Right atrium auricular region (tissue), 2 donors: ENCODE measurements around the gene FSIP2. TPM values are rescaled to one million over a fixed set of nuclear protein-coding genes. Genes with fewer than 3 reads are reported as not detected.

ENCODE experiments used
- DNase-seq: peaks from one replicate; pipeline ENCODE4 v3.0.0-alpha.2; 2019; ENCODE audit warnings: low spot score
- H3K27ac ChIP-seq, 2 donors: fragments of 200-600 bp; sonication (generic); 1 replicate in 1 of 2; 2 replicates in 1 of 2; pipeline ENCODE4 v1.5.1; 2016 to 2019
- H3K27me3 ChIP-seq, 2 donors: fragments of 200-600 bp; sonication (generic); one replicate each; pipeline versions ENCODE4 v1.5.1 to v1.6.0; 2017 to 2019
- H3K36me3 ChIP-seq: fragments of 200-600 bp; sonication (generic); one replicate; pipeline ENCODE4 v1.5.1; 2016
- H3K4me1 ChIP-seq, 2 donors: fragments of 200-600 bp; sonication (generic); one replicate each; pipeline versions ENCODE4 v1.5.1 to v1.6.0; 2017 to 2019
- H3K4me3 ChIP-seq, 2 donors: fragments of 200-600 bp; sonication (generic); 1 replicate in 1 of 2; 2 replicates in 1 of 2; pipeline ENCODE4 v1.5.1; 2017 to 2019; ENCODE audit warnings: mild to moderate bottlenecking in 1 of 2, moderate library complexity in 1 of 2
- H3K9me3 ChIP-seq, 2 donors: fragments of 200-600 bp; sonication (generic); one replicate each; pipeline ENCODE4 v1.5.1; 2019
- CTCF ChIP-seq, 2 donors: fragments of 200-600 bp; sonication (generic); IDR thresholded peaks; one replicate each; pipeline ENCODE4 v1.5.1; 2019; ENCODE audit warnings: antibody characterized with exemption in 2 of 2
- total RNA-seq, 2 donors: library from RNA; depleted of rRNA; stranded (reverse); fragments of >200 nt; gene quantifications; one replicate each; pipeline ENCODE4 v1.1.0, GENCODE V29; 2016

Gene FSIP2
- total RNA-seq, 2 donors from 2014 or later = 0.22 to 0.28 TPM

- Histone ChIP-seq H3K4me1 (no peaks in the 10 kb centered on the region), H3K27me3 (no peaks in the 10 kb centered on the region), H3K36me3 (no peaks in the 10 kb centered on the region), H3K4me3 (no peak overlapping the region), H3K9me3 (no peaks in the 10 kb centered on the region), H3K27ac (no peak overlapping the region)
- no peak for DNase-seq
- TF ChIP-seq CTCF (IDR thresholded peaks at IDR 0.05) = no peak
Measured at GRCh38 chr2:185793532-185794345, 55.1 kb downstream of the FSIP2 start.

GRCh38 chr2:185796758-185797157, 58.2 kb downstream of the FSIP2 start:
- no peak for DNase-seq
- H3K36me3 ChIP-seq = no peaks in the 10 kb centered on the region
- H3K27me3 ChIP-seq = no peaks in the 10 kb centered on the region
- TF ChIP-seq CTCF (IDR thresholded peaks at IDR 0.05) = no peak
- H3K4me3 ChIP-seq = no peak overlapping the region
- no peak overlapping the region for H3K27ac ChIP-seq
- no peaks in the 10 kb centered on the region for H3K9me3 ChIP-seq
- no peaks in the 10 kb centered on the region for H3K4me1 ChIP-seq

GRCh38 chr2:185802926-185803325, 64.3 kb downstream of the FSIP2 start:
- no peak for TF ChIP-seq CTCF (IDR thresholded peaks at IDR 0.05)
- H3K9me3 ChIP-seq = no peaks in the 10 kb centered on the region
- H3K27me3 ChIP-seq = no peaks in the 10 kb centered on the region
- no peak overlapping the region for H3K4me3 ChIP-seq
- no peaks in the 10 kb centered on the region for H3K4me1 ChIP-seq
- no peak overlapping the region for H3K27ac ChIP-seq
- no peak for DNase-seq
- H3K36me3 ChIP-seq = no peaks in the 10 kb centered on the region

- Histone ChIP-seq H3K36me3 (no peaks in the 10 kb centered on the region), H3K27me3 (no peaks in the 10 kb centered on the region), H3K4me3 (no peak overlapping the region), H3K9me3 (no peaks in the 10 kb centered on the region), H3K27ac (no peak overlapping the region), H3K4me1 (no peaks in the 10 kb centered on the region)
- TF ChIP-seq CTCF (IDR thresholded peaks at IDR 0.05) = no peak
- no peak for DNase-seq
Measured at GRCh38 chr2:185806783-185807182, 68.2 kb downstream of the FSIP2 start.

GRCh38 chr2:185807351-185807750, 68.7 kb downstream of the FSIP2 start:
- no peaks in the 10 kb centered on the region for H3K9me3 ChIP-seq
- H3K4me3 ChIP-seq = no peak overlapping the region
- TF ChIP-seq CTCF (IDR thresholded peaks at IDR 0.05) = no peak
- no peaks in the 10 kb centered on the region for H3K27me3 ChIP-seq
- no peak overlapping the region for H3K27ac ChIP-seq
- H3K36me3 ChIP-seq = no peaks in the 10 kb centered on the region
- H3K4me1 ChIP-seq = no peaks in the 10 kb centered on the region
- DNase-seq = no peak

- no peak for DNase-seq
- Histone ChIP-seq H3K36me3 (no peaks in the 10 kb centered on the region), H3K27ac (no peak overlapping the region), H3K4me3 (no peak overlapping the region), H3K27me3 (no peaks in the 10 kb centered on the region), H3K9me3 (no peaks in the 10 kb centered on the region), H3K4me1 (no peaks in the 10 kb centered on the region)
- TF ChIP-seq CTCF (IDR thresholded peaks at IDR 0.05) = no peak
Measured at GRCh38 chr2:185811580-185811979, 73.0 kb downstream of the FSIP2 start.
